Measurements from ENCODE around the gene LRP8.

- TF ChIP-seq CTCF (IDR thresholded peaks at IDR 0.05) (no peak), EZH2 (IDR thresholded peaks at IDR 0.05) (no peak), EZH2phosphoT487 (IDR thresholded peaks at IDR 0.05) (no peak)
These were observed 31.5 kb upstream of the LRP8 start for GRCh38 chr1:53359225-53359933.
